Tongue (tissue), 2 donors: ENCODE data around the gene RNF157. TPM values are rescaled to one million over a fixed set of nuclear protein-coding genes. Genes with fewer than 3 reads are reported as not detected.

Experiments used
- DNase-seq: peaks from one replicate; pipeline ENCODE4 v3.0.0-alpha.2; 2015
- total RNA-seq: library from RNA; depleted of rRNA; stranded (reverse); fragments of >200 nt; gene quantifications from one replicate; pipeline ENCODE4 v1.2.3, GENCODE V29; 2014

RNF157 gene
- total RNA-seq, 1 donor from 2014 or later, result 6.7 TPM

GRCh38 chr17:76156662-76156991 is 83.7 kb downstream of the RNF157 start:
- no peak for DNase-seq

DNA sequence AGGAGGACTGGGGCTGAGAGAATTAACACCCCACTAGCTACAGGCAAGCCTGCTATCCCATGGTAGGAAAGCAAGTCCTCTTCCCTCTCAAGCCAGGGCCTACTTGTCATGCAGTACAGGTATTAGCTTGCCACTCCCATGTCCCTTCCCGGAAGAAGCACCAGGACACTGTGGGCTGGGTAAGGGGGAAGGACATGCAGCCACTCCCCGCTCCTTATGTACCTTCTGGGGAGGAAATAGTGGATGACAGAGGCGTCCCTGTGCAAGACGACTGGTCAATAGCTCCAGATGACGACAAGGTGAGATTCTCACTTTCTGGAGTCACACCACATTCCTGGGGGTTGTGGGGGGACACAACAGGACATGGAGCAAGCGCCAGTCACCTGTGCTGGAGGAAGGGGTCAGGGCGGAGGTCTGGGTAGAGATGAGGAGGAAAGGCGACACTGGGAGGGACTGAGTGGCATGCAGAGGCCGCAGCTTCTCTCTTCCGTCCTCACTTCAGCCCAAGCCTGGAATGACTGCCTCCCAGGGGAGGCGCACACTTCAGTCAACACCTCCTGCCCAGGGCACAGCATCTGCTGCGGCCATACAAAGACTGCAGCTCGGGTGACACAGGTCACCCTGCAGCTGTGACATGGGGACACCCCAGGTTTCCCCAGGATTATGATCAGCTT is 84.2 kb downstream of the RNF157 start:
- DNase-seq, result no peak

DNA sequence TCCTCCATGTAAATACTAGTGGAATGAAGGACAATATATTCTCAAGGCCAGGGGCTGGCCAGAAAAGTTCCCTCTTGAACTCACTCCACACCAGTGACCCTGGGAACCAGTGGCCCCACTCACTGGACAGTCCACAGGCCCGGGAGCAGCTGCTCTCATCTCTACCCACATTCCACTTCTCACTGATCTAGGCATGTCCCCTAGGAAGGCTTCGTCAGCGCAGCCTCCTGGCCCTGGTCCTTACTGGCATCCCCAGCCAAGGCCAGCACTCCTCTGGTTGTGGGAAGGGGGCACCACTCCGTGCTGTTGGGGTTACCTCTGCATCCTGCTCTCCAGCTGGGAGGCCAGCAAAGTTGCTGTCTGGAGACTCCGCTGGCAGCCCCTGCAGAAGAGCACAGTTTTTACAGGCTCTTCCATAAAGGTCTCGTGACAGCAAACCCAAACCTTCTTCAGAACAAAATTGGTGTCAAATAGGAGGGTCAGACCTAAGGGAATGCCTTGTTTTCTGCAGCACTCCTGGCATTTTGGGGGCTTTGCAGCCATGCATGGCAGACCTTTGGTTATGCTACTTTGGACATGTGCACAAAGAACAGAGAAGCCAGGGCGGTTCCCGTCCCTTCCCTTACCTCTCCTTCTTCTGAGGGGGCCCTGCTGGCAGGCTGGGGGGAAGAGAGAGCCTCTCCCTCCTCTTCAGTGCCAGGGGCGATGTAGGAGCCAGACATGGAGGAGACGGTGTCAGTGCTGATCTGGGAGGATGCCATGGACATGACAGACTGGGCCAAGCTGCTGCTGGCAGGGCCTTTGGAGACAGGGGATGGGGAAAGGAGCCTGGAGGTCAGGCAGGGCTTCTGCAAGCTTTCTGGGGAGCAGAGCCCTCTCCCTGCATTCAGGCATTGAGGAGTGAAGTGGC is 85.1 kb downstream of the RNF157 start:
- no peak for DNase-seq

DNA sequence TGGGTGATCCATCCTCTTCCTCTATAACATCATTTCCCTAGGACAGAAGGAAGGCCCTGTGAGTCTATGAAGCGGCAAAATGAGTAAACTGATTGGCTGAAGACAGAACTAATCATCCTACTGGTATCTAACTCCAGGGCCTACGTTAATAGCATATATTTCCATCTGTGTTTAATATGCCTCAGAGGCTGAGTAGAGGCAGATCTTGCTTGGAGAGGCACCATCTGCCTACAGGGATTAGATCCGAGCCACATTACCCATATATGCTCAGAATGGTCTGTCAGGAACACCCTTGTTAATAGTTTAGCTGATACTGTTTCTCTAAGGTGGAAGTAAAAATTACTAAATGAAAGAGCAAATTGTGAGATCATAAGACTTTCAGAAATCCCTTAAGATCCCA is 86.0 kb downstream of the RNF157 start:
- no peak for DNase-seq

- peak; percentile 70 for DNase-seq
Measured at GRCh38 chr17:76153640-76154039, 86.7 kb downstream of the RNF157 start.

DNA sequence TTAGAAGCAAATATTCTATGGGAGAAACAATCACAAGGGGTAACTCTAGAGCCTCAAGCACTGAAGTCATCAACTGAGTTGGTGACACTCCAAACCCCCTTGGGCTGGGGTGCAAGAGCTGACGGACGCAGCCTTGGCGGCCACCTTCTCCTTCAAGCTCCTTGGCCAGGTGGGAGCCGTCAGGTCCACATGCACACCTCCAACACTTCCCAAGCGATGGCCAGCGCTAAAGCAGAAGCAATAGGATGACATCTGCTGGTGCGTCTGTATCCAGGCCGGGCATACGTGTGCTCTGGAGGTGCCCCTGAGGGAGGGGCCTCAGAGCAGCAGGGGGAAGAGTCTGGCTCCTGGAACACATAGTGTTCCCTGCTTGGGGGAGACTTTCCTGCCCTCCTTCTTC is 87.1 kb downstream of the RNF157 start:
- DNase-seq, result no peak

DNA sequence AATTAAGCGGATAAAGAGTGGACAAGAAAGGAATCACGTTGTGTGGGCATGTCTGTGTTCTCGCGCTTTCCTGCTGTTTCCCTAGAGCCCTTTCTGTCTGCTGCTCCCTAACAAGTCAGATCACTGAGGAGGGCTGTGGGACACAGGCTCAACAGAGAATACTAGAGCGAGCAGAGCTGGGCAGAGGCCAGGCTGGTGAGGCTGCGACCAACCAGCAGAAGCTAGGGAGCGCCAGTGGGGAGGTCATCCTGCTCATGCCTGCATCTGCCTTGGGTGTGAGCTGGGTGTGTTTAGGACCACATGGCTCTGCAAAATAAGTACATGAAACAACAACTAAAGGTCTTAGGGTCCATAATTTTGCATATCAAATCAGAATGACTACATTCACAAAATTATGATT is 87.7 kb downstream of the RNF157 start:
- DNase-seq, result no peak

DNA sequence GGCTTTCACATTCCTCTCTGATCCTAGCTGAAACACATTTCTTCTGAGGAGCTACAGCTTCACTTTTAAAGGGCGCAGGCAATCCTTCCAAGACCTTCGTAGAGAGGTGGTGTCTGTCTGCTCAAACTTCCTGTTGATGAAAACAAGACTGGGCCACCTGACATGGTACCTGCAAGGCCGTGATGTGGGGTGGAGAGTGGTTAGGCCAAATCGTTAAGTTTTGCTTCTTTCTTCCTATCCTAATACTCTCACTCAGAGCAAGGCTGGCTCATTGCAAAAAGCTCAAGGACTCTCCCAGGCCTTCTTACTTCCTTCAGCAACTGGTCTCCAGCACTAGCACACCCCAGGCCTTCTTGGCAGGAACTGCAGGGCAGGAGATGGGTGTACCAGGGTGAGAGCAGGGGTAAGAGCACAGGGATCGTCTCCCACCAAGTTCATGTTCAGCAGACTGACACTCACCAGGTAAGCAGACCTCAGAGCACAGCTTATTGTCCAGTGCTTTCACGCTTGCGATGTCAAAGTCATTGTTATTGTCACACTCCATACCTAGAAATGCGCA is 88.3 kb downstream of the RNF157 start:
- no peak for DNase-seq

- DNase-seq, result peak; percentile 66
Measured at GRCh38 chr17:76150712-76151622, 89.3 kb downstream of the RNF157 start.

DNA sequence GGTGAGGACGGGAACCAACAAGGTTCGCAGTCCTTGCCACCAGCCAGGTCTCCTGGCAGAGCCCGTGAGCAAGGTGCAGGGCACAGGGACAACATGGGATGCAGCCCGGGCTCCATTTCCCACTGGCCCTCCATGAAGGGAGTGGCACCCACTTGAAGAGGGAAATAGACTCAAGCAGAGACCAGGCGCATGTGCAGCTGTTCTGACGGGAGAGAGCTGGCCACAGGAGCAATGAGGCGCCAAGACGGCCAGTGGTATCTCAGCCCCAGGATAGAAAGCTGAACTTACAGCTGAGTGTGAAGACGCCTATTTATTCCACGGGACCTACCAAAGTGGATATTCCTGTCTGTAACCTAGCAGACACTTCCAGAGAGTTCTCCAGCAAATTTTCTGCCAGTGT is 91.1 kb downstream of the RNF157 start:
- DNase-seq, result no peak

GRCh38 chr17:76148015-76148326 is 92.3 kb downstream of the RNF157 start:
- no peak for DNase-seq

DNA sequence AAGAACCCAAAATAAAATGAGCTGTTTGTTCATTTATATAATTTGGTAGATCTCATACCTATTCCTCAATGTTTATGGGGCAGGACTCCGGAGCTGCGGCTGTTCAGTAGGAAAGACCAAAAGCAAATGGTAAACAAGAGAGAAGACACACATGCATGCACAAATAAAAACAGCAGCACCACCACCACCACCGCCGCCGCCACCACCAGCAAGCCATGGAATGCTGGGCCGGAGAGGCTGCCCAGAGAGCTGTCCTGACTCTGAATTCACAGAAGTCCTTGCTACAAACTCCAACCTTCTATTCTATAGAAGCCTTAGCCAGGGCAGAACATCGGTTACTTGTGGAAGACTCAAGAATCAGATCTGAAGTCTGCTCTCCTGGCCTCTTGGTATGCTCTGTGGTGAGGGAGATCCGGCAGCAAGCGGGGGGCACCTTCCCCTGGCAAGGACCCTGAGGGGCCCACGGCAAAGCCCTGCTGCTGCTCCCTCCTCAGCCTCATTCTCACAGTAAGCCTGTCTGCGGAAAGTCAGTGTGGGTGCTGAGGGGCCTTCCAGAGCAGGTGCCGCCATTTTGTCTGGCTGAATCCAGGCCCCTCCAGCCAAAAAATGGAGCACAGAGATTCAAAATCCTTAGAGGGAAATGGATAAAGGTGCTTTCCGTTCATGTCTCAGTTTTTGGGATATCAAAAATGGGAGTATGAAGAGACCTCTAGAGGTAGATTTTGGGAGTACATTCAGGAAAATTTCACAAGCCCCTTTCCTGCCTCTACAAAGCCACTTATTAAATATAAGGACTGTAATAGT is 92.9 kb downstream of the RNF157 start:
- DNase-seq, result peak; percentile 66

DNA sequence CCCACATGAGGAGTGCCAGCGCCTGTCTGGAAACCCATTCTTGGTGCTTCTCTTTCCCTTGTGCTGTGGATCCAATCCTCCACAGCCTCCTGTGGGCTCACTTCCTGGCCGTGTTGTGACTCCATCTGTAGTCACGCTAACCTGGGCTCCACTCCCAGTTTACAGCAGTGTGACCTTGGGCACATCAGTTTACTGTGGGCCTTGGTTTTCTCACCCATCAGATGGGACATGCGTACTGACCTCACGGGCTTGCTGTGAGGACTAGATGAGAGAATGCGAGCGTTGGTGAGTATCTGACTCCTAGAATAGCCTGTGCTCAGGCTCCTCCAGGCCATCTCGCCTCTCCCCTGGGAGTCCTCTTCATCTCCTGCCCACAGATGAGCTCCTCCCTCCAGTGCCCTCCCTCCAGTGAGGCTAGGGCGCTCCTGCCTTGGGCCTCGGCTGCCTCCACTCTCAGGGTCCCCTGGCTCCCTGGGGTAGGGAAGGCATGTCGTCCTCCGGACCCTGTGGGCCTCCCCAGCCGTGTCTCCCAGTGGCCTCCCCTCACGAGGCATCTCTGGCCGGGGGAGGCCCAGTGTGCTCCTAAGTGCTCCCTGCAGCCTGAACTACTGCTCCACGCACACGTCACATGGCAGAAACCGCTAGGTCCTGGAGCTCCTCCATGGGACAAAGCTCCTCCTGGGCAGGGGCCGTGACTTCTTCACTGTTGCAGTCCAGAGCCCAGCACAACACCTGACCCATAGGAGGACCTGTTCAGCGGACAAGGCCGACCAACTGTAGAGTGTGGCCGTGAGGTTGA is 94.0 kb downstream of the RNF157 start:
- no peak for DNase-seq

GRCh38 chr17:76145231-76146052 is 94.9 kb downstream of the RNF157 start:
- DNase-seq, result no peak

DNA sequence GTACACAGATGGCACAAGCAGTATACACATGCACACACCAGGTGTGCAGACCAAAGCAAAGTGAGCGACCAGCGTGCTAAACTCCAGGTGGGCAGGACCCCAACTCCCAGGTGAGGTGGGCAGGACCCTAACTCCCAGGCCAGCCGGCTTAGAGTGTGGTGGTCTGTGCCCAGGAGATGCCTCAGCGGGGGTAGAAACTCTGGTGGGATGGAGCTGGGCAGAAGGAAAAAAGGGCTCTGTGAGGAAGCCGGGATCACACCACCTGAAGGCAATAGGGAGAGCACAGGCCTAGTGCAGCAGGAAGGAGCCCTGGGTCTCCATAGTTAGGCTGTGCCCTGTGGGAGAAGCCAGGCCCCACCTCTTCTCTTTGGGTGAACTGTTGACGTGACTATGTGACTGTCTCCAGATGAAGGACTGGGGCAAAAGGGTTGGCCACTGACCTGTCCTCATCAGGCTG is 97.7 kb downstream of the RNF157 start:
- no peak for DNase-seq

GRCh38 chr17:76142039-76142584 is 98.2 kb downstream of the RNF157 start:
- DNase-seq, result no peak

DNA sequence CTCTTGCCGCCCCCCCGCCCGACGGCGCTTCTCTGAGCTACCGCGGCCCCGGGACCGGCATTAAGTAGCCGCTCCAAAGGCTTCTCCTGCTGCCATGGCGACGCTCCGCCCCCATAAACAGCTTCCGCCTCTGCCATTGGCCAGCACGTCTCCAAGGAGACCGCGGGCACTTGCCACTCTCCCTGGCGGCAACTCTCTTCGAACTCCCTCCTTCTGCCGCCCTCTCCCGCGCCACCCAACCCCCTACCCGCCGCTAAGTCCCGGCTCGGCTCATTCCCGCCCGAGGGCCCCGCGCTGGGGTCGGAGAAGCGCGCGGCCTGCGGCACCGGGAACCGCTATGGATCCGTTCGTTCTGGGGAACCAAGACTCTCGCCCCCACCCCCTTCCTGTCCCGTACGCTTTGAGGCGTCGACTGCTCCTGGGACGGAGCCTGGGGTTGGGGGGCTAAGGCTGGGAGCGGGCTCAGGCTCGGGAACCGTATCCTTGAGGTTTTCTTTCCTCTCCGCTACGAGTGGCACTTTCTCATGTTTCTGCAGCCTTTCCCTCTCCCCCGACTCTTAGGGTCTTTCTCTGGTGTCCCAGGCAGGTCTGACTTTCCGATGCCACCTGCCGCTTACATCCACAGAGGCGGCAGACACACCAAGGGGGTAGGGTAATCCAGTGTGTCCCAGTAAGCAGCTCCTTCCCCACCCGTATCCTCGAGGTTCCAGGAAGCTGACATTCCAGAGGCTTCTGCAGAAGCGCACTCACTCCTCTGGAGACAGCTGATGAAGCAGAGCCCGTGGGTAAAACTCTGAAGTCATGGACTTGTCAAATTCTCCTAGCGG is 98.9 kb downstream of the RNF157 start, which contains the start of gene FOXJ1:
TSS of gene FOXJ1 (minus strand) at position 34 of the 827 bp plus-strand sequence. CDS start 850 bp downstream, outside the sequence.
- DNase-seq, result peak; percentile 95

GRCh38 chr17:76140661-76141211 is 99.6 kb downstream of the RNF157 start:
- no peak for DNase-seq
